Lower lobe of right lung (tissue), 2 donors: Measurements from ENCODE around the gene NAV2. TPM values are rescaled to one million over a fixed set of nuclear protein-coding genes. Genes with fewer than 3 reads are reported as not detected.

Experiments used
- ATAC-seq, 2 donors: fragments of 200-7000 bp; cut with Tn5 transposase; one replicate each; pipeline ENCODE4 v1.9.1; 2020 to 2022; ENCODE audit warnings: mild to moderate bottlenecking in 2 of 2, moderate library complexity in 2 of 2
- DNase-seq: peaks from one replicate; pipeline ENCODE4 v3.0.0-alpha.2; 2020
- H3K27ac ChIP-seq: fragments of 200-600 bp; one replicate; pipeline ENCODE4 v1.8.0; 2022
- H3K27me3 ChIP-seq: fragments of 200-600 bp; one replicate; pipeline ENCODE4 v1.8.0; 2022; ENCODE audit warnings: low read depth
- H3K36me3 ChIP-seq: fragments of 200-600 bp; one replicate; pipeline ENCODE4 v1.8.0; 2022; ENCODE audit warnings: mild to moderate bottlenecking
- H3K4me1 ChIP-seq: fragments of 200-600 bp; one replicate; pipeline ENCODE4 v1.8.0; 2022
- H3K4me3 ChIP-seq: fragments of 200-600 bp; one replicate; pipeline ENCODE4 v1.8.0; 2022; ENCODE audit warnings: mild to moderate bottlenecking
- H3K9me3 ChIP-seq: fragments of 200-600 bp; one replicate; pipeline ENCODE4 v1.8.0; 2022
- CTCF ChIP-seq: fragments of 200-600 bp; IDR thresholded peaks from one replicate; pipeline ENCODE4 v1.8.0; 2022; ENCODE audit warnings: antibody characterized with exemption, mild to moderate bottlenecking
- intact Hi-C: fragments of 100-400 bp; cut with DNase I; formaldehyde crosslinking; loops from one replicate; pipeline ENCODE4 v1.11.0; 2022
- total RNA-seq: library from RNA; stranded (reverse); fragmentation: NEBNext Ultra II Directional; extraction: Animal tissue kit (Norgen Biotek cat#: 25700); gene quantifications from one replicate; pipeline ENCODE4 v1.2.1, GENCODE V29; 2021
- donor health status: DM: no; HTN: yes; CAD: no; lungs with severe emphysema.

Gene NAV2
- total RNA-seq, 1 donor from 2014 or later, result 36.9 TPM

GRCh38 chr11:19967787-19968186 lies 255.2 kb downstream of the NAV2 start:
- no peaks in the 10 kb centered on the region for H3K9me3 ChIP-seq
- ATAC-seq (no peak), DNase-seq (no peak)
- no peak for TF ChIP-seq CTCF
- H3K27ac ChIP-seq, result no peak overlapping the region
- H3K27me3 ChIP-seq, result no peaks in the 10 kb centered on the region
- no peaks in the 10 kb centered on the region for H3K4me1 ChIP-seq
- intact Hi-C loops, result no loop called here
- H3K4me3 ChIP-seq, result no peak overlapping the region
- H3K36me3 ChIP-seq, result peaks cover 7% of the 10 kb centered on the region

- H3K36me3 ChIP-seq, result peaks cover 7% of the 10 kb centered on the region
- ATAC-seq, result peak; percentile 32 to 47
- peak; percentile 48 for DNase-seq
- no peaks in the 10 kb centered on the region for H3K4me1 ChIP-seq
- H3K27me3 ChIP-seq, result no peaks in the 10 kb centered on the region
- TF ChIP-seq CTCF, result no peak
- intact Hi-C loops, result no loop called here
- H3K4me3 ChIP-seq, result no peak overlapping the region
- no peaks in the 10 kb centered on the region for H3K9me3 ChIP-seq
- H3K27ac ChIP-seq, result no peak overlapping the region
Observed at GRCh38 chr11:19968860-19969259, 256.2 kb downstream of the NAV2 start.

- no peak for TF ChIP-seq CTCF
- H3K27me3 ChIP-seq, result no peaks in the 10 kb centered on the region
- H3K36me3 ChIP-seq, result peaks cover 7% of the 10 kb centered on the region
- no peaks in the 10 kb centered on the region for H3K4me1 ChIP-seq
- intact Hi-C loops, result no loop called here
- DNase-seq (no peak), ATAC-seq (no peak)
- H3K27ac ChIP-seq, result no peak overlapping the region
- no peaks in the 10 kb centered on the region for H3K9me3 ChIP-seq
- H3K4me3 ChIP-seq, result no peak overlapping the region
Observed at GRCh38 chr11:19970944-19971343, 258.3 kb downstream of the NAV2 start.

GRCh38 chr11:19972091-19972490 lies 259.5 kb downstream of the NAV2 start:
- no peak for TF ChIP-seq CTCF
- H3K4me3 ChIP-seq, result no peak overlapping the region
- DNase-seq, result no peak
- intact Hi-C loops, result no loop called here
- H3K9me3 ChIP-seq, result no peaks in the 10 kb centered on the region
- H3K4me1 ChIP-seq, result no peaks in the 10 kb centered on the region
- no peaks in the 10 kb centered on the region for H3K27me3 ChIP-seq
- H3K27ac ChIP-seq, result no peak overlapping the region
- ATAC-seq, result no peak
- no peaks in the 10 kb centered on the region for H3K36me3 ChIP-seq

GRCh38 chr11:19972651-19973050 lies 260.0 kb downstream of the NAV2 start:
- no peak for TF ChIP-seq CTCF
- DNase-seq, result no peak
- H3K27ac ChIP-seq, result no peak overlapping the region
- H3K9me3 ChIP-seq, result no peaks in the 10 kb centered on the region
- no peaks in the 10 kb centered on the region for H3K4me1 ChIP-seq
- no peaks in the 10 kb centered on the region for H3K27me3 ChIP-seq
- intact Hi-C loops, result no loop called here
- no peak overlapping the region for H3K4me3 ChIP-seq
- no peak for ATAC-seq
- no peaks in the 10 kb centered on the region for H3K36me3 ChIP-seq

- ATAC-seq (no peak), DNase-seq (no peak)
- intact Hi-C loops, result no loop called here
- H3K4me1 ChIP-seq, result no peaks in the 10 kb centered on the region
- no peak for TF ChIP-seq CTCF
- no peaks in the 10 kb centered on the region for H3K36me3 ChIP-seq
- no peak overlapping the region for H3K4me3 ChIP-seq
- H3K9me3 ChIP-seq, result no peaks in the 10 kb centered on the region
- no peaks in the 10 kb centered on the region for H3K27me3 ChIP-seq
- no peak overlapping the region for H3K27ac ChIP-seq
Observed at GRCh38 chr11:19973136-19973635, 260.5 kb downstream of the NAV2 start.
